SU-DHL-6 (cell line): ENCODE results near the gene LBX1.

Experiments used
- H2AFZ ChIP-seq: fragments of 200-600 bp; sonication (generic); 2 replicates; pipeline ENCODE4 v1.6.1; 2014; ENCODE audit warnings: low read depth, mild to moderate bottlenecking, moderate library complexity, mixed read lengths, antibody characterized with exemption, low read length; ENCODE audit not compliant: severe bottlenecking
- H3F3A ChIP-seq: fragments of 200-600 bp; shearing (Covaris generic); 2 replicates; pipeline ENCODE4 v1.6.0; 2016; ENCODE audit warnings: antibody characterized with exemption, mild to moderate bottlenecking; ENCODE audit not compliant: insufficient read depth
- H3K27ac ChIP-seq: fragments of 200-600 bp; sonication (generic); 2 replicates; pipeline ENCODE4 v1.5.1; 2016; ENCODE audit warnings: low read depth, mild to moderate bottlenecking, low read length, moderate library complexity, mixed read lengths
- H3K27me3 ChIP-seq: fragments of 200-600 bp; sonication (generic), shearing (Covaris generic); 2 replicates; pipeline ENCODE4 v1.6.0; 2014; ENCODE audit warnings: mild to moderate bottlenecking, low read length
- H3K36me3 ChIP-seq: fragments of 200-600 bp; sonication (generic); 2 replicates; pipeline ENCODE4 v1.6.1; 2014; ENCODE audit warnings: mild to moderate bottlenecking, low read length, mixed read lengths
- H3K4me2 ChIP-seq: fragments of 300-600, 200-600 bp; shearing (Covaris generic), sonication (generic); 2 replicates; pipeline ENCODE4 v1.6.0; 2014; ENCODE audit warnings: low read length, low read depth, mild to moderate bottlenecking; ENCODE audit not compliant: poor library complexity, severe bottlenecking
- H3K4me3 ChIP-seq: fragments of 200-600 bp; sonication (generic); 2 replicates; pipeline ENCODE4 v1.5.1; 2014; ENCODE audit warnings: antibody characterized with exemption, low read length, mild to moderate bottlenecking, mixed read lengths; ENCODE audit not compliant: insufficient read depth, poor library complexity, severe bottlenecking
- H3K79me2 ChIP-seq: fragments of 200-600 bp; sonication (generic); 2 replicates; pipeline ENCODE4 v1.6.1; 2014; ENCODE audit warnings: mild to moderate bottlenecking, low read length, moderate library complexity; ENCODE audit not compliant: insufficient read depth
- H3K9ac ChIP-seq: fragments of 200-600 bp; sonication (generic); 2 replicates; pipeline ENCODE4 v1.7.0; 2014; ENCODE audit warnings: mild to moderate bottlenecking, low read length
- H3K9me2 ChIP-seq: fragments of 200-600 bp; sonication (generic); replicated peaks from 2 replicates; pipeline ENCODE4 v1.6.1; 2014; ENCODE audit warnings: low read length; ENCODE audit not compliant: insufficient read depth
- H3K9me3 ChIP-seq: fragments of 200-600 bp; sonication (generic); 2 replicates; pipeline ENCODE4 v1.6.1; 2014; ENCODE audit warnings: low read length, mixed read lengths; ENCODE audit not compliant: insufficient read depth
- H4K20me1 ChIP-seq: fragments of 200-600 bp; sonication (generic); 2 replicates; pipeline ENCODE4 v1.6.1; 2014; ENCODE audit warnings: low read depth, mild to moderate bottlenecking, antibody characterized with exemption, low read length, moderate library complexity, mixed read lengths
- CTCF ChIP-seq: fragments of 200-600 bp; sonication (generic); IDR thresholded peaks from one replicate; pipeline ENCODE4 v1.5.1; 2017; ENCODE audit warnings: antibody characterized with exemption, mild to moderate bottlenecking, low read length, moderate library complexity; ENCODE audit not compliant: insufficient read depth, poor library complexity, severe bottlenecking
- EZH2phosphoT487 ChIP-seq: fragments of 200-600 bp; sonication (generic), shearing (Covaris generic); conservative IDR thresholded peaks from 2 replicates; pipeline ENCODE4 v1.6.1; 2018; ENCODE audit warnings: mild to moderate bottlenecking, antibody characterized with exemption, low read length, moderate library complexity, mixed read lengths

LBX1 gene

GRCh38 chr10:101246639-101247038 is 17.4 kb upstream of the LBX1 start:
- no peak overlapping the region for H3K4me2 ChIP-seq
- TF ChIP-seq CTCF (no peak), EZH2phosphoT487 (no peak)
- no peaks in the 10 kb centered on the region for H3K36me3 ChIP-seq
- no peaks in the 10 kb centered on the region for H3K79me2 ChIP-seq
- H3K27me3 ChIP-seq = no peaks in the 10 kb centered on the region
- H3K9me2 ChIP-seq = no peaks in the 10 kb centered on the region
- H3K4me3 ChIP-seq = no peak overlapping the region
- no peak overlapping the region for H3K27ac ChIP-seq
- no peak overlapping the region for H3K9ac ChIP-seq
- H3K9me3 ChIP-seq = no peaks in the 10 kb centered on the region
- H2AFZ ChIP-seq = no peak overlapping the region
- no peaks in the 10 kb centered on the region for H4K20me1 ChIP-seq
- H3F3A ChIP-seq = no peaks in the 10 kb centered on the region

DNA sequence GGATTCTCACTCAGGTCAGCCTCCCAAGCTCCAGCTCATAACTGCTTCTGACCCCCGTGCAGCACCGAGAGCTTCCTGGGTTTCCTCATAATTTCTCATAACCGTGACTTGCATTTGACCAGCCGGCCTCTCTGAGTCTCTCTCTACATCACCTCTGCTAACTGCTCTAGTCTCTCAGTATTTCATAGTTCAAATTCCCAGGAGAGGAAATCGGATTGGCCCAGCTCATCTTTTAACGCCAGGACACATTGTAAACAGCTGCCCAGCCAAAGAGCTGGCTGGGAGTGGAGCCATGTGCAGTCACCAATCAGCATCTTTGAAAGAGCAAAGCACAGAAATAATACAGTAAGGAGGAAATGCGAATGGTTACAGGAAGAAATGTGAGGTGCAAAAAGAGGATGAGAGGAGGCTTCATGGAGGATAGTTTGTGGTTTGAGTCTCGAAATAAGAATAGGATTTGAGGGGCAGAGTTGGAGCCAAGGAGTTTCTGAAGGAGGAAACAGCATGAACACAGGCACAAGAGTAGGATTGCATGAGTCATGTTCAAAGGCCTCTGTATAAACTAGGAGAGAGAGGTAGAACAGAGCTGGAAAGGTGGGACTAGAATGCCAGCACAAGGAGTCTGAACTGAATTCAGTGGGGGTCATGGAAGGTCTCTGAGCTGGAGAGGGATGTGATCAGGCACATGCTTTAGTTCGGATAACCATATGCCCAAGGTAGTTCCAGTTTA is 15.2 kb upstream of the LBX1 start:
- Histone ChIP-seq H3K79me2 (no peaks in the 10 kb centered on the region), H3K4me3 (no peak overlapping the region), H3K27ac (no peak overlapping the region), H3K9me2 (no peaks in the 10 kb centered on the region), H4K20me1 (no peaks in the 10 kb centered on the region), H3K9me3 (no peaks in the 10 kb centered on the region), H3K36me3 (no peaks in the 10 kb centered on the region), H2AFZ (no peak overlapping the region), H3K9ac (no peak overlapping the region), H3F3A (no peaks in the 10 kb centered on the region), H3K27me3 (no peaks in the 10 kb centered on the region), H3K4me2 (no peak overlapping the region)
- TF ChIP-seq EZH2phosphoT487 = no peak
- no peak for TF ChIP-seq CTCF

DNA sequence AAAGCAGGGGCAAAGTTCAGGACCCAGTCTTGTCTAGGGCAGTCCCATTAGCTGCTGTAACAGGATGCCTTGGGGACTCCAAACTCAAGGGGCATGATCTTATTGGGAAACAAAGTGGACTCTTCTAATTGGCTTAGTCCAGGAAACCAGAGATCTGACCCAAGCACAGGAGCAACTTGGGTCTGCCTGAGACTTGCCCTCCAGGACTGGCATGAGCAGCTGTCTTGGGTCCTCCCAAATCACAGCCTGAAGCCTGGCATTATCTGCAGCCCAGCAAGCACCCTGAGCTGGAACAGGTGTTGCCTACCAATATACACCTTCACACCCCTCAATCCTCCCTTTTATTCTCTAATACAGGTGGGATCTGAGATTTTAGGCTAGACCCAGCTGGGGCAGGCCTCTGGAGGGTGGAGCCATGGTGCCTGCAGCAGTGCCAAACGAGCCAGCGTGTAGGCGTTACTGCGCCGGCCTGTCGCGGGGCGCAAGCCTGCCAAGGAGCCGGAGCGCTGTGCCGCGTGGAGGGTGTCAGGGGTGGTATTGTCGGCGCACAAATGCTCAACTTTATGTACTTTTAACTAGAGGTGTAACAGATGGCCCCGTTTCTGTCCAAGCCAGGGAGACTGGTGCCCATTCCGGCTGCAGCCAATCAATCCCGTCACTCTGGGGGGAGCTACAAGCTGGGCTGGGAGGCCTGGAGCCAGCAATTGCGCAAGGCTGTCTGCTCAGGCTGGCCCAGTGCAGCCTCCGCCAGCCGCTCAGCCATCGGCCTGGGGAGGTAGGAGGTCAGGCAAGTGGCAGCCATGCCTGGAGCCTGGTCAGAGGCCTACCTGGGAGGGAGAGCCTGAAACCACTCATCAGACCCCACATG is 12.8 kb upstream of the LBX1 start:
- Histone ChIP-seq H4K20me1 (no peaks in the 10 kb centered on the region), H3F3A (no peaks in the 10 kb centered on the region), H3K4me2 (no peak overlapping the region), H3K36me3 (no peaks in the 10 kb centered on the region), H3K79me2 (no peaks in the 10 kb centered on the region), H3K9ac (no peak overlapping the region), H2AFZ (no peak overlapping the region), H3K9me2 (no peaks in the 10 kb centered on the region), H3K27me3 (no peaks in the 10 kb centered on the region), H3K4me3 (no peak overlapping the region), H3K9me3 (no peaks in the 10 kb centered on the region), H3K27ac (no peak overlapping the region)
- TF ChIP-seq CTCF (no peak), EZH2phosphoT487 (no peak)
